ENCODE data around the gene STK36.

DNA sequence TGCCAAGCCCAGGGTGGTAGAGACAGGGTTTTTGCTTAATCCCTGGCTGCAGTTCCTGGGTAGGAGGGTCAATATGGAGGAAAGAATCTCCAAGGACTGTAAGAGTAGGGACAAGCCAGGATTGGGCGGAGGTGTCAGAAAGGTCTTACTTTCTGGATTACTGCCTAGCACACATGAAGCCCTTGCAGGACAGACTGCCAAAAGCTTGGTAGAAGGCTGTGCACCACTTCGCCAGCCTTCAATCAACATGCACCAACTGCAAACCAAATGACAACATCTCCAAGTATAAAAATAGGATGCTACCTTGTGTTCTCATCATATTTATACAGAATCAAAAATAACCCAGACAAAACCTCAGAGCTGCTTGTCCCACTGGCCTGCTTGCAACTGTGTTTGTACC is 16.1 kb upstream of the STK36 start:
- no peak for TF ChIP-seq POLR2A (IDR thresholded peaks at IDR 0.05)
- TF ChIP-seq, protein P1, sequence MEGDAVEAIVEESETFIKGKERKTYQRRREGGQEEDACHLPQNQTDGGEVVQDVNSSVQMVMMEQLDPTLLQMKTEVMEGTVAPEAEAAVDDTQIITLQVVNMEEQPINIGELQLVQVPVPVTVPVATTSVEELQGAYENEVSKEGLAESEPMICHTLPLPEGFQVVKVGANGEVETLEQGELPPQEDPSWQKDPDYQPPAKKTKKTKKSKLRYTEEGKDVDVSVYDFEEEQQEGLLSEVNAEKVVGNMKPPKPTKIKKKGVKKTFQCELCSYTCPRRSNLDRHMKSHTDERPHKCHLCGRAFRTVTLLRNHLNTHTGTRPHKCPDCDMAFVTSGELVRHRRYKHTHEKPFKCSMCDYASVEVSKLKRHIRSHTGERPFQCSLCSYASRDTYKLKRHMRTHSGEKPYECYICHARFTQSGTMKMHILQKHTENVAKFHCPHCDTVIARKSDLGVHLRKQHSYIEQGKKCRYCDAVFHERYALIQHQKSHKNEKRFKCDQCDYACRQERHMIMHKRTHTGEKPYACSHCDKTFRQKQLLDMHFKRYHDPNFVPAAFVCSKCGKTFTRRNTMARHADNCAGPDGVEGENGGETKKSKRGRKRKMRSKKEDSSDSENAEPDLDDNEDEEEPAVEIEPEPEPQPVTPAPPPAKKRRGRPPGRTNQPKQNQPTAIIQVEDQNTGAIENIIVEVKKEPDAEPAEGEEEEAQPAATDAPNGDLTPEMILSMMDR (IDR thresholded peaks at IDR 0.05), result no peak
